GM23338 (cell line): ENCODE measurements around the gene KLHL6. TPM values are rescaled to one million over a fixed set of nuclear protein-coding genes. Genes with fewer than 3 reads are reported as not detected.
A peak's percentile ranks its signal among the peaks of the same experiment; 100 is the strongest.

Source experiments
- ATAC-seq: fragments of 200-7000 bp; cut with Tn5 transposase; 3 replicates; pipeline ENCODE4 v1.9.1; 2020
- DNase-seq: peaks from one replicate; pipeline ENCODE4 v3.0.0-alpha.2; 2015; ENCODE audit warnings: low spot score
- H2AFZ ChIP-seq: fragments of 200-600 bp; sonication (generic); 2 replicates; pipeline ENCODE4 v1.8.0; 2016; ENCODE audit warnings: antibody characterized with exemption, mild to moderate bottlenecking, moderate library complexity
- H3F3A ChIP-seq: fragments of 200-600 bp; sonication (generic); replicated peaks from 2 replicates; pipeline ENCODE4 v1.8.0; 2017; ENCODE audit warnings: antibody characterized with exemption, mixed run types, low read depth
- H3K27ac ChIP-seq: fragments of 200-600 bp; sonication (generic); 2 replicates; pipeline ENCODE4 v1.6.1; 2016; ENCODE audit warnings: low read depth
- H3K27me3 ChIP-seq: fragments of 200-600 bp; sonication (generic); 2 replicates; pipeline ENCODE4 v1.8.0; 2016; ENCODE audit warnings: mild to moderate bottlenecking, mixed run types, moderate library complexity; ENCODE audit not compliant: insufficient read depth
- H3K36me3 ChIP-seq: fragments of 200-600 bp; sonication (generic); 2 replicates; pipeline ENCODE4 v1.8.0; 2016; ENCODE audit warnings: mild to moderate bottlenecking; ENCODE audit not compliant: insufficient read depth
- H3K4me1 ChIP-seq: fragments of 200-600 bp; sonication (generic); 2 replicates; pipeline ENCODE4 v1.8.0; 2016; ENCODE audit warnings: mild to moderate bottlenecking, moderate library complexity; ENCODE audit not compliant: insufficient read depth
- H3K4me2 ChIP-seq: fragments of 200-600 bp; sonication (generic); 2 replicates; pipeline ENCODE4 v1.7.1; 2017; ENCODE audit warnings: mixed run types
- H3K4me3 ChIP-seq: fragments of 200-600 bp; sonication (generic); 2 replicates; pipeline ENCODE4 v1.6.1; 2016; ENCODE audit warnings: mixed run types
- H3K79me2 ChIP-seq: fragments of 200-600 bp; sonication (generic); replicated peaks from 2 replicates; pipeline ENCODE4 v1.8.0; 2017; ENCODE audit warnings: mild to moderate bottlenecking; ENCODE audit not compliant: insufficient read depth
- H3K9me2 ChIP-seq: fragments of 200-600 bp; sonication (generic); 2 replicates; pipeline ENCODE4 v1.8.0; 2017; ENCODE audit not compliant: insufficient read depth
- H4K20me1 ChIP-seq: fragments of 200-600 bp; sonication (generic); replicated peaks from 2 replicates; pipeline ENCODE4 v1.8.0; 2017; ENCODE audit warnings: mild to moderate bottlenecking; ENCODE audit not compliant: insufficient read depth
- H3K27ac Mint-ChIP-seq: 2 replicates; pipeline ENCODE4 v1.8.0; 2020; ENCODE audit warnings: inconsistent platforms, mild to moderate bottlenecking, moderate library complexity, mixed read lengths
- H3K27me3 Mint-ChIP-seq: 3 replicates; pipeline ENCODE4 v1.8.0; 2022; ENCODE audit warnings: low read depth, mild to moderate bottlenecking, moderate library complexity, mixed read lengths, inconsistent platforms; ENCODE audit not compliant: insufficient read depth, poor library complexity
- H3K36me3 Mint-ChIP-seq: 3 replicates; pipeline ENCODE4 v1.8.0; 2021; ENCODE audit warnings: low read depth, mild to moderate bottlenecking, inconsistent platforms, moderate library complexity, mixed read lengths
- H3K4me1 Mint-ChIP-seq: 3 replicates; pipeline ENCODE4 v1.8.0; 2020; ENCODE audit warnings: mild to moderate bottlenecking, inconsistent platforms, mixed read lengths
- H3K4me3 Mint-ChIP-seq: 3 replicates; pipeline ENCODE4 v1.8.0; 2021; ENCODE audit warnings: moderate library complexity, mild to moderate bottlenecking, inconsistent platforms, mixed read lengths
- H3K9me3 Mint-ChIP-seq: 3 replicates; pipeline ENCODE4 v1.8.0; 2020; ENCODE audit warnings: moderate library complexity, mild to moderate bottlenecking, inconsistent platforms, mixed read lengths
- CREB1 ChIP-seq: fragments of 250-450 bp; sonication (Bioruptor Pico); IDR thresholded peaks from 2 replicates; pipeline ENCODE4 v1.5.0; 2020; ENCODE audit warnings: low read depth, mild to moderate bottlenecking, moderate library complexity
- EZH2 ChIP-seq: fragments of 200-600 bp; sonication (generic); IDR thresholded peaks from one replicate; pipeline ENCODE4 v1.8.0; 2017; ENCODE audit warnings: antibody characterized with exemption, mild to moderate bottlenecking, low read depth; ENCODE audit not compliant: unreplicated experiment
- EZH2phosphoT487 ChIP-seq: fragments of 200-600 bp; sonication (generic); IDR thresholded peaks from one replicate; pipeline ENCODE4 v1.8.1; 2018; ENCODE audit warnings: antibody characterized with exemption; ENCODE audit not compliant: unreplicated experiment
- JUNB ChIP-seq: IDR thresholded peaks from one replicate; pipeline ENCODE4 v1.6.1; 2016; ENCODE audit warnings: antibody characterized with exemption; ENCODE audit not compliant: unreplicated experiment
- NANOG ChIP-seq: IDR thresholded peaks from 2 replicates; pipeline ENCODE4 v1.6.1; 2016; ENCODE audit warnings: antibody characterized with exemption, borderline replicate concordance
- POLR2AphosphoS5 ChIP-seq: IDR thresholded peaks from 2 replicates; pipeline ENCODE4 v1.6.1; 2016; ENCODE audit warnings: antibody characterized with exemption, low read depth
- STAT1 ChIP-seq: IDR thresholded peaks from one replicate; pipeline ENCODE4 v1.6.1; 2016; ENCODE audit warnings: antibody characterized with exemption; ENCODE audit not compliant: unreplicated experiment
- ZNF114 ChIP-seq: fragments of 250-450 bp; sonication (Bioruptor Pico); IDR thresholded peaks from 2 replicates; pipeline ENCODE4 v1.5.0; 2020; ENCODE audit warnings: mild to moderate bottlenecking, moderate library complexity
- ZNF331 ChIP-seq: fragments of 250-450 bp; sonication (Bioruptor Pico); IDR thresholded peaks from 2 replicates; pipeline ENCODE4 v1.5.0; 2020; ENCODE audit warnings: low read depth, mild to moderate bottlenecking, moderate library complexity
- polyA plus RNA-seq: library from polyadenylated mRNA; unstranded; fragments of >200 nt; fragmentation: Nextera tagmentation; extraction: Ambion mirVana; gene quantifications from 2 replicates; pipeline ENCODE4 v1.2.1, GENCODE V29; 2016
- total RNA-seq: library from RNA; depleted of rRNA; stranded (reverse); fragments of >200 nt; shearing (Covaris generic); gene quantifications from 2 replicates; pipeline ENCODE4 v1.2.3, GENCODE V29; 2014
- TF ChIP-seq, protein P1 (sequence below): fragments of 250-450 bp; sonication (Bioruptor Pico); IDR thresholded peaks from 2 replicates; pipeline ENCODE4 v1.5.0; 2020; ENCODE audit warnings: mild to moderate bottlenecking, moderate library complexity
- TF ChIP-seq, protein P2 (sequence below): IDR thresholded peaks from 2 replicates; pipeline ENCODE4 v1.6.1; 2016; ENCODE audit warnings: antibody characterized with exemption
- TF ChIP-seq, protein P3 (sequence below): IDR thresholded peaks from one replicate; pipeline ENCODE4 v1.6.1; 2018; ENCODE audit warnings: antibody characterized with exemption; ENCODE audit not compliant: unreplicated experiment
- TF ChIP-seq, protein P4 (sequence below), 2 experiments: fragments of 200-600 bp in 1 of 2; sonication (generic) in 1 of 2; conservative IDR thresholded peaks; 2 replicates each; pipeline versions ENCODE4 v1.5.1 to v1.6.1; 2016 to 2017; ENCODE audit warnings: antibody characterized with exemption in 2 of 2, low read depth in 2 of 2, mild to moderate bottlenecking in 2 of 2, moderate library complexity in 1 of 2

KLHL6 gene
- total and polyA plus RNA-seq, 2 experiments from 2014 or later = not detected

DNA sequence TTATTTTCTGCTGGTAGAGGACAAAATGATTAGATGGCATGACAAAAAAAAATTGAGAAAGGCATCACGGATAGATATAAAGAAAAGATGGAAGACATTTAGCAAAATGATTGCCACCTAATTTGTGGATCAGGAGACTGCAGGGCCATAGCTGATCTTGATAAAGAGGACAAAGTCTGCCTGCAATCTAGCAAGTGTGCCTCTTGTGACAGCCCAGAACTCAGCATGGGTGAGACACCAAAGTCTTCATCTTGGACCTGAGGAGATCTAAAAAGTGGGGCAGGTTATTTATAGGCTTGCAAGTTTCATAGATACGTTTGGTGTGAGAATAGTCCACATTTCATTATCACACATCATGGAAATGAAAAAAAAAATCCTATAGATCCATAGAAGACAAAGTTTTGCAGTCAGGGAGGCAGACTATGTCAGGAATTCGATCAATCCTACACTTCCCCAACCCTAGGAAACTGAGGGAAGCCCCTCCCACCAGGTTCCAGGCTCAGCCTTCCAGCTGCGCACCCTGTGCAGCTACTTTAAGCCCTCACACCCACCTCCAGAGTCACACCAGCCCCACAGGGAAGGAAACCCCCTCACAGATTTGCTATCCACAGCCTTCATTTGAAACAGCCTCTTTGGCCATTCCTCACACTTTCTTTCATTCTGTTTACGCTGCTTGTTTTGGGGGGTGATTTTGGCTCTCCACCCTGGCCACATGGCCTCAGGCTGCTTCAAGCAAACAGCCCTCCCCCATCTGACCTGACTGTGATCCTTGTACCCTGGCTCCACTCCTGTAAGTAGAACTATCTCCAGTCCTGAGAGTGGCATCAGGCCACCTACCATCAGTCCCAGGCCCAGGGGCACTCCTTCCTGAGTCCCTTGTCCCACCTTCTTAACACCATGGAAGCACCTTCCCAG is 28.1 kb upstream of the KLHL6 start:
- Histone ChIP-seq H3K9me2 (no peaks in the 10 kb centered on the region), H3K4me1 (peaks cover 4% of the 10 kb centered on the region; the same call in 1 of the 2 replicates), H3K27me3 (no peaks in the 10 kb centered on the region), H2AFZ (peak overlapping the region; percentile 98), H3K4me2 (no peak overlapping the region), H3K36me3 (no peaks in the 10 kb centered on the region), H3F3A (no peaks in the 10 kb centered on the region), H3K27ac (no peak overlapping the region), H3K79me2 (no peaks in the 10 kb centered on the region), H4K20me1 (no peaks in the 10 kb centered on the region), H3K4me3 (no peak overlapping the region)
- no peaks in the 10 kb centered on the region for H3K27me3 Mint-ChIP-seq
- no peak for TF ChIP-seq NANOG
- TF ChIP-seq, protein P1, sequence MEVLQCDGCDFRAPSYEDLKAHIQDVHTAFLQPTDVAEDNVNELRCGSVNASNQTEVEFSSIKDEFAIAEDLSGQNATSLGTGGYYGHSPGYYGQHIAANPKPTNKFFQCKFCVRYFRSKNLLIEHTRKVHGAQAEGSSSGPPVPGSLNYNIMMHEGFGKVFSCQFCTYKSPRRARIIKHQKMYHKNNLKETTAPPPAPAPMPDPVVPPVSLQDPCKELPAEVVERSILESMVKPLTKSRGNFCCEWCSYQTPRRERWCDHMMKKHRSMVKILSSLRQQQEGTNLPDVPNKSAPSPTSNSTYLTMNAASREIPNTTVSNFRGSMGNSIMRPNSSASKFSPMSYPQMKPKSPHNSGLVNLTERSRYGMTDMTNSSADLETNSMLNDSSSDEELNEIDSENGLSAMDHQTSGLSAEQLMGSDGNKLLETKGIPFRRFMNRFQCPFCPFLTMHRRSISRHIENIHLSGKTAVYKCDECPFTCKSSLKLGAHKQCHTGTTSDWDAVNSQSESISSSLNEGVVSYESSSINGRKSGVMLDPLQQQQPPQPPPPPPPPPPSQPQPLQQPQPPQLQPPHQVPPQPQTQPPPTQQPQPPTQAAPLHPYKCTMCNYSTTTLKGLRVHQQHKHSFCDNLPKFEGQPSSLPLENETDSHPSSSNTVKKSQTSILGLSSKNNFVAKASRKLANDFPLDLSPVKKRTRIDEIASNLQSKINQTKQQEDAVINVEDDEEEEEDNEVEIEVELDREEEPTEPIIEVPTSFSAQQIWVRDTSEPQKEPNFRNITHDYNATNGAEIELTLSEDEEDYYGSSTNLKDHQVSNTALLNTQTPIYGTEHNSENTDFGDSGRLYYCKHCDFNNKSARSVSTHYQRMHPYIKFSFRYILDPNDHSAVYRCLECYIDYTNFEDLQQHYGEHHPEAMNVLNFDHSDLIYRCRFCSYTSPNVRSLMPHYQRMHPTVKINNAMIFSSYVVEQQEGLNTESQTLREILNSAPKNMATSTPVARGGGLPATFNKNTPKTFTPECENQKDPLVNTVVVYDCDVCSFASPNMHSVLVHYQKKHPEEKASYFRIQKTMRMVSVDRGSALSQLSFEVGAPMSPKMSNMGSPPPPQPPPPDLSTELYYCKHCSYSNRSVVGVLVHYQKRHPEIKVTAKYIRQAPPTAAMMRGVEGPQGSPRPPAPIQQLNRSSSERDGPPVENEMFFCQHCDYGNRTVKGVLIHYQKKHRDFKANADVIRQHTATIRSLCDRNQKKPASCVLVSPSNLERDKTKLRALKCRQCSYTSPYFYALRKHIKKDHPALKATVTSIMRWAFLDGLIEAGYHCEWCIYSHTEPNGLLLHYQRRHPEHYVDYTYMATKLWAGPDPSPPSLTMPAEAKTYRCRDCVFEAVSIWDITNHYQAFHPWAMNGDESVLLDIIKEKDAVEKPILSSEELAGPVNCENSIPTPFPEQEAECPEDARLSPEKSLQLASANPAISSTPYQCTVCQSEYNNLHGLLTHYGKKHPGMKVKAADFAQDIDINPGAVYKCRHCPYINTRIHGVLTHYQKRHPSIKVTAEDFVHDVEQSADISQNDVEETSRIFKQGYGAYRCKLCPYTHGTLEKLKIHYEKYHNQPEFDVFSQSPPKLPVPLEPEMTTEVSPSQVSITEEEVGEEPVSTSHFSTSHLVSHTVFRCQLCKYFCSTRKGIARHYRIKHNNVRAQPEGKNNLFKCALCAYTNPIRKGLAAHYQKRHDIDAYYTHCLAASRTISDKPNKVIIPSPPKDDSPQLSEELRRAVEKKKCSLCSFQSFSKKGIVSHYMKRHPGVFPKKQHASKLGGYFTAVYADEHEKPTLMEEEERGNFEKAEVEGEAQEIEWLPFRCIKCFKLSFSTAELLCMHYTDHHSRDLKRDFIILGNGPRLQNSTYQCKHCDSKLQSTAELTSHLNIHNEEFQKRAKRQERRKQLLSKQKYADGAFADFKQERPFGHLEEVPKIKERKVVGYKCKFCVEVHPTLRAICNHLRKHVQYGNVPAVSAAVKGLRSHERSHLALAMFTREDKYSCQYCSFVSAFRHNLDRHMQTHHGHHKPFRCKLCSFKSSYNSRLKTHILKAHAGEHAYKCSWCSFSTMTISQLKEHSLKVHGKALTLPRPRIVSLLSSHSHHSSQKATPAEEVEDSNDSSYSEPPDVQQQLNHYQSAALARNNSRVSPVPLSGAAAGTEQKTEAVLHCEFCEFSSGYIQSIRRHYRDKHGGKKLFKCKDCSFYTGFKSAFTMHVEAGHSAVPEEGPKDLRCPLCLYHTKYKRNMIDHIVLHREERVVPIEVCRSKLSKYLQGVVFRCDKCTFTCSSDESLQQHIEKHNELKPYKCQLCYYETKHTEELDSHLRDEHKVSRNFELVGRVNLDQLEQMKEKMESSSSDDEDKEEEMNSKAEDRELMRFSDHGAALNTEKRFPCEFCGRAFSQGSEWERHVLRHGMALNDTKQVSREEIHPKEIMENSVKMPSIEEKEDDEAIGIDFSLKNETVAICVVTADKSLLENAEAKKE (CRISPR knock-in tag) = no peak
- no peak for TF ChIP-seq CREB1 (CRISPR knock-in tag)
- TF ChIP-seq, protein P2, sequence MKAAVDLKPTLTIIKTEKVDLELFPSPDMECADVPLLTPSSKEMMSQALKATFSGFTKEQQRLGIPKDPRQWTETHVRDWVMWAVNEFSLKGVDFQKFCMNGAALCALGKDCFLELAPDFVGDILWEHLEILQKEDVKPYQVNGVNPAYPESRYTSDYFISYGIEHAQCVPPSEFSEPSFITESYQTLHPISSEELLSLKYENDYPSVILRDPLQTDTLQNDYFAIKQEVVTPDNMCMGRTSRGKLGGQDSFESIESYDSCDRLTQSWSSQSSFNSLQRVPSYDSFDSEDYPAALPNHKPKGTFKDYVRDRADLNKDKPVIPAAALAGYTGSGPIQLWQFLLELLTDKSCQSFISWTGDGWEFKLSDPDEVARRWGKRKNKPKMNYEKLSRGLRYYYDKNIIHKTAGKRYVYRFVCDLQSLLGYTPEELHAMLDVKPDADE = no peak
- no peak for TF ChIP-seq ZNF114
- no peak for TF ChIP-seq EZH2phosphoT487
- no peak for TF ChIP-seq STAT1
- no peak for TF ChIP-seq ZNF331
- no peak for TF ChIP-seq EZH2
- TF ChIP-seq, protein P3, sequence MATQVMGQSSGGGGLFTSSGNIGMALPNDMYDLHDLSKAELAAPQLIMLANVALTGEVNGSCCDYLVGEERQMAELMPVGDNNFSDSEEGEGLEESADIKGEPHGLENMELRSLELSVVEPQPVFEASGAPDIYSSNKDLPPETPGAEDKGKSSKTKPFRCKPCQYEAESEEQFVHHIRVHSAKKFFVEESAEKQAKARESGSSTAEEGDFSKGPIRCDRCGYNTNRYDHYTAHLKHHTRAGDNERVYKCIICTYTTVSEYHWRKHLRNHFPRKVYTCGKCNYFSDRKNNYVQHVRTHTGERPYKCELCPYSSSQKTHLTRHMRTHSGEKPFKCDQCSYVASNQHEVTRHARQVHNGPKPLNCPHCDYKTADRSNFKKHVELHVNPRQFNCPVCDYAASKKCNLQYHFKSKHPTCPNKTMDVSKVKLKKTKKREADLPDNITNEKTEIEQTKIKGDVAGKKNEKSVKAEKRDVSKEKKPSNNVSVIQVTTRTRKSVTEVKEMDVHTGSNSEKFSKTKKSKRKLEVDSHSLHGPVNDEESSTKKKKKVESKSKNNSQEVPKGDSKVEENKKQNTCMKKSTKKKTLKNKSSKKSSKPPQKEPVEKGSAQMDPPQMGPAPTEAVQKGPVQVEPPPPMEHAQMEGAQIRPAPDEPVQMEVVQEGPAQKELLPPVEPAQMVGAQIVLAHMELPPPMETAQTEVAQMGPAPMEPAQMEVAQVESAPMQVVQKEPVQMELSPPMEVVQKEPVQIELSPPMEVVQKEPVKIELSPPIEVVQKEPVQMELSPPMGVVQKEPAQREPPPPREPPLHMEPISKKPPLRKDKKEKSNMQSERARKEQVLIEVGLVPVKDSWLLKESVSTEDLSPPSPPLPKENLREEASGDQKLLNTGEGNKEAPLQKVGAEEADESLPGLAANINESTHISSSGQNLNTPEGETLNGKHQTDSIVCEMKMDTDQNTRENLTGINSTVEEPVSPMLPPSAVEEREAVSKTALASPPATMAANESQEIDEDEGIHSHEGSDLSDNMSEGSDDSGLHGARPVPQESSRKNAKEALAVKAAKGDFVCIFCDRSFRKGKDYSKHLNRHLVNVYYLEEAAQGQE = no peak
- TF ChIP-seq POLR2AphosphoS5 = no peak
- TF ChIP-seq, protein P4, sequence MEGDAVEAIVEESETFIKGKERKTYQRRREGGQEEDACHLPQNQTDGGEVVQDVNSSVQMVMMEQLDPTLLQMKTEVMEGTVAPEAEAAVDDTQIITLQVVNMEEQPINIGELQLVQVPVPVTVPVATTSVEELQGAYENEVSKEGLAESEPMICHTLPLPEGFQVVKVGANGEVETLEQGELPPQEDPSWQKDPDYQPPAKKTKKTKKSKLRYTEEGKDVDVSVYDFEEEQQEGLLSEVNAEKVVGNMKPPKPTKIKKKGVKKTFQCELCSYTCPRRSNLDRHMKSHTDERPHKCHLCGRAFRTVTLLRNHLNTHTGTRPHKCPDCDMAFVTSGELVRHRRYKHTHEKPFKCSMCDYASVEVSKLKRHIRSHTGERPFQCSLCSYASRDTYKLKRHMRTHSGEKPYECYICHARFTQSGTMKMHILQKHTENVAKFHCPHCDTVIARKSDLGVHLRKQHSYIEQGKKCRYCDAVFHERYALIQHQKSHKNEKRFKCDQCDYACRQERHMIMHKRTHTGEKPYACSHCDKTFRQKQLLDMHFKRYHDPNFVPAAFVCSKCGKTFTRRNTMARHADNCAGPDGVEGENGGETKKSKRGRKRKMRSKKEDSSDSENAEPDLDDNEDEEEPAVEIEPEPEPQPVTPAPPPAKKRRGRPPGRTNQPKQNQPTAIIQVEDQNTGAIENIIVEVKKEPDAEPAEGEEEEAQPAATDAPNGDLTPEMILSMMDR (conservative IDR thresholded peaks at IDR 0.05; ENCODE audit: low read depth in 2 of 2) = no peak
- TF ChIP-seq JUNB = no peak
- DNase-seq = no peak
- H3K27ac Mint-ChIP-seq = no peak overlapping the region; the same call in 1 of the 2 replicates
- no peaks in the 10 kb centered on the region for H3K9me3 Mint-ChIP-seq
- no peaks in the 10 kb centered on the region for H3K36me3 Mint-ChIP-seq
- no peak overlapping the region for H3K4me3 Mint-ChIP-seq
- peaks cover 16% of the 10 kb centered on the region for H3K4me1 Mint-ChIP-seq
- ATAC-seq = peak; percentile 68
